Measurements from ENCODE around the gene CCNY. TPM values are rescaled to one million over a fixed set of nuclear protein-coding genes. Genes with fewer than 3 reads are reported as not detected.

CCNY gene
- total and polyA plus RNA-seq, 9 donors, result 28.3 to 87.0 (median 60.9) TPM

DNA sequence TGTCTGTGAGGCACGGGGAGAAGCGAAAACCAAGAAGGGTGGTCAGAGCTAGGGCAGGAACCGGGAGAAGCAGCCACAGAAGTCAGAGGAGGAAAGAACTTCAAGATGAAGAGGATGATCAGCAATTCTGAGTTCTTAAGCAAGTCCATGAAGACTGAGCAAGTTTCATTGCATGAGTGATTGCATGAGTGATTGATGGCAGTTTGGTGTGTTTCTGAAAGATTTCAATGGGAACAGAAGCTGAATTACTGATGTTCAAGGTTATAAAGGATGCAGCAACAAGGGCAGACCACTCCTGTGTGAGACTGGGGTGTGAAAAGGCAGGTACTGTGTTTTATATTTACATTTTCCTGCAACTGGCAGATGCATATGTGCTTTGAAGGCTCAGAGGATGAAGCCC is 35.4 kb downstream of the CCNY start:
- TF ChIP-seq, protein P1, sequence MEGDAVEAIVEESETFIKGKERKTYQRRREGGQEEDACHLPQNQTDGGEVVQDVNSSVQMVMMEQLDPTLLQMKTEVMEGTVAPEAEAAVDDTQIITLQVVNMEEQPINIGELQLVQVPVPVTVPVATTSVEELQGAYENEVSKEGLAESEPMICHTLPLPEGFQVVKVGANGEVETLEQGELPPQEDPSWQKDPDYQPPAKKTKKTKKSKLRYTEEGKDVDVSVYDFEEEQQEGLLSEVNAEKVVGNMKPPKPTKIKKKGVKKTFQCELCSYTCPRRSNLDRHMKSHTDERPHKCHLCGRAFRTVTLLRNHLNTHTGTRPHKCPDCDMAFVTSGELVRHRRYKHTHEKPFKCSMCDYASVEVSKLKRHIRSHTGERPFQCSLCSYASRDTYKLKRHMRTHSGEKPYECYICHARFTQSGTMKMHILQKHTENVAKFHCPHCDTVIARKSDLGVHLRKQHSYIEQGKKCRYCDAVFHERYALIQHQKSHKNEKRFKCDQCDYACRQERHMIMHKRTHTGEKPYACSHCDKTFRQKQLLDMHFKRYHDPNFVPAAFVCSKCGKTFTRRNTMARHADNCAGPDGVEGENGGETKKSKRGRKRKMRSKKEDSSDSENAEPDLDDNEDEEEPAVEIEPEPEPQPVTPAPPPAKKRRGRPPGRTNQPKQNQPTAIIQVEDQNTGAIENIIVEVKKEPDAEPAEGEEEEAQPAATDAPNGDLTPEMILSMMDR (IDR thresholded peaks at IDR 0.05), result no peak
- TF ChIP-seq EP300 (IDR thresholded peaks at IDR 0.05) (no peak), POLR2A (IDR thresholded peaks at IDR 0.05) (no peak)
- no peaks in the 10 kb centered on the region for H3K27me3 ChIP-seq
- H3K4me3 ChIP-seq, result no peak overlapping the region
- WGBS, 3 donors, result 95 to 98% (median 96%) methylated on average over 3 of the region's 3 CpGs
- no peak overlapping the region for H3K27ac ChIP-seq
- intact Hi-C loops (cut with DNase I), result no loop called here
- H3K4me1 ChIP-seq (ENCODE audit: insufficient read depth), result peaks cover 21% of the 10 kb centered on the region
- no peaks in the 10 kb centered on the region for H3K9me3 ChIP-seq
- no peaks in the 10 kb centered on the region for H3K36me3 ChIP-seq
- no peak for DNase-seq

DNA sequence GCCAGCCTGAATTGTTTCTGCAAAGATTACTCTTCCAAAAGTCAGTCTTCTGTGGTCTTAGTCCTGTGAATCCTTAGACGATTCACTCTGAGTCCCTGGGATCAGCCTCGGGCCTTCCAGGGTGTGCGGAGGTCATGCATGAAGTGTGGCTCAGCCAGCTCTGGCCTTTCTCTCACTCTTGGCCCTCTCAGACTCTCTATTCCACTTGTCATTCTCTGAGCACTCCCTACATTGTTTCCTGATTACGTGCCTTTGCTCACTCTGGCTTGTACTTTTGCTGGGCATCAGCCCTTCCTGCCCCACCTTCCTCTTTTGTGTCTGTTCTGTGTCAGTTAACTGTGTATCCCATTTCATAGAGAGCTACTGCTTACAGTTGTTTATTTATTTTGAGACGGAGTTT is 36.0 kb downstream of the CCNY start:
- 71 to 82% (median 72%) methylated on average over 5 of the region's 5 CpGs for WGBS, 3 donors
- H3K27me3 ChIP-seq, result no peaks in the 10 kb centered on the region
- no peak overlapping the region for H3K4me3 ChIP-seq
- no peak for TF ChIP-seq POLR2A (IDR thresholded peaks at IDR 0.05)
- TF ChIP-seq, protein P1 (IDR thresholded peaks at IDR 0.05), result no peak
- TF ChIP-seq EP300 (IDR thresholded peaks at IDR 0.05), result no peak
- H3K9me3 ChIP-seq, result no peaks in the 10 kb centered on the region
- H3K27ac ChIP-seq, result no peak overlapping the region
- no peak for DNase-seq
- intact Hi-C loops (cut with DNase I), result no loop called here
- H3K36me3 ChIP-seq, result no peaks in the 10 kb centered on the region
- H3K4me1 ChIP-seq (ENCODE audit: insufficient read depth), result peaks cover 21% of the 10 kb centered on the region

- Histone ChIP-seq H3K27ac (no peak overlapping the region), H3K9me3 (no peaks in the 10 kb centered on the region), H3K36me3 (no peaks in the 10 kb centered on the region), H3K27me3 (no peaks in the 10 kb centered on the region), H3K4me3 (no peak overlapping the region), H3K4me1 (ENCODE audit: insufficient read depth) (peaks cover 15% of the 10 kb centered on the region)
- no peak for TF ChIP-seq POLR2A (IDR thresholded peaks at IDR 0.05)
- TF ChIP-seq EP300 (IDR thresholded peaks at IDR 0.05), result no peak
- TF ChIP-seq, protein P1 (IDR thresholded peaks at IDR 0.05), result no peak
- DNase-seq, result no peak
- intact Hi-C loops (cut with DNase I), result no loop called here
- WGBS, 3 donors, result 97 to 100% (median 100%) methylated on average over 1 of the region's 1 CpG
Measured at GRCh38 chr10:35375091-35375765, 38.9 kb downstream of the CCNY start.

GRCh38 chr10:35377050-35377728 is 40.9 kb downstream of the CCNY start:
- 92 to 93% (median 93%) methylated on average over 5 of the region's 5 CpGs for WGBS, 3 donors
- no peaks in the 10 kb centered on the region for H3K36me3 ChIP-seq
- H3K27ac ChIP-seq, result no peak overlapping the region
- DNase-seq, result no peak
- TF ChIP-seq POLR2A (IDR thresholded peaks at IDR 0.05), result no peak
- no peak for TF ChIP-seq EP300 (IDR thresholded peaks at IDR 0.05)
- TF ChIP-seq, protein P1 (IDR thresholded peaks at IDR 0.05), result no peak
- H3K9me3 ChIP-seq, result no peaks in the 10 kb centered on the region
- H3K4me1 ChIP-seq (ENCODE audit: insufficient read depth), result peaks cover 10% of the 10 kb centered on the region
- intact Hi-C loops (cut with DNase I), result no loop called here
- no peaks in the 10 kb centered on the region for H3K27me3 ChIP-seq
- H3K4me3 ChIP-seq, result no peak overlapping the region
